H1 (cell line): ENCODE data around the gene ARHGEF25. TPM values are rescaled to one million over a fixed set of nuclear protein-coding genes. Genes with fewer than 3 reads are reported as not detected.

Experiments used
- CTCF ChIA-PET: fragments of 300-600 bp; sonication (Branson Sonifier 250); formaldehyde crosslinking; loops from one replicate; lab custom pipeline; 2021; ENCODE audit not compliant: partially characterized antibody; lab: Charles Lee
- POLR2A ChIA-PET: fragments of 300-600 bp; sonication (Branson Sonifier 250); formaldehyde crosslinking; loops from one replicate; lab custom pipeline; 2021; ENCODE audit warnings: inconsistent platforms; ENCODE audit not compliant: partially characterized antibody; lab: Charles Lee
- DNase-seq, 2 experiments: peaks; one replicate each; pipeline versions ENCODE4 v3.0.0 to v3.0.0-alpha.2; 2010 to 2022; ENCODE audit warnings: low spot score in 2 of 2, low read depth in 1 of 2, mixed read lengths in 1 of 2
- FAIRE-seq: peaks from 2 replicates; lab custom pipeline; 2011; peaks lifted over from hg19 to GRCh38; lab: Jason Lieb, UNC
- H2AFZ ChIP-seq: 2 replicates; pipeline ENCODE4 v1.8.1; 2012; ENCODE audit warnings: low read length, inconsistent platforms
- H2AK5ac ChIP-seq: 2 replicates; pipeline ENCODE4 v1.6.1; 2013; ENCODE audit warnings: low read depth, low read length
- H2BK120ac ChIP-seq: replicated peaks from 2 replicates; pipeline ENCODE3; 2013; ENCODE audit warnings: low read depth, low read length, inconsistent platforms
- H2BK12ac ChIP-seq: 2 replicates; pipeline ENCODE4 v1.6.1; 2013; ENCODE audit warnings: low read depth, low read length
- H2BK15ac ChIP-seq: 2 replicates; pipeline ENCODE4 v1.6.1; 2013; ENCODE audit warnings: low read length
- H2BK20ac ChIP-seq: 2 replicates; pipeline ENCODE4 v1.6.1; 2013; ENCODE audit warnings: low read length
- H2BK5ac ChIP-seq: 2 replicates; pipeline ENCODE4 v1.6.1; 2013; ENCODE audit warnings: low read depth, low read length
- H3K14ac ChIP-seq: 2 replicates; pipeline ENCODE4 v1.6.1; 2013; ENCODE audit warnings: inconsistent platforms; ENCODE audit not compliant: insufficient read length
- H3K18ac ChIP-seq: 2 replicates; pipeline ENCODE4 v1.6.1; 2013; ENCODE audit warnings: low read length; ENCODE audit errors: extremely low read depth
- H3K23ac ChIP-seq: 2 replicates; pipeline ENCODE4 v1.6.1; 2013; ENCODE audit warnings: inconsistent platforms; ENCODE audit not compliant: insufficient read length
- H3K23me2 ChIP-seq: 2 replicates; pipeline ENCODE4 v1.6.1; 2013; ENCODE audit warnings: low read depth, low read length
- H3K27ac ChIP-seq: 2 replicates; pipeline ENCODE4 v1.6.1; 2011; ENCODE audit warnings: low read depth, low read length, inconsistent platforms
- H3K27me3 ChIP-seq, 4 experiments: replicated peaks in 1 of 4; 1 replicate in 1 of 4; 2 replicates in 3 of 4; pipeline versions ENCODE4 v1.6.1 to v1.8.1; 2011 to 2013; ENCODE audit warnings: low read length in 3 of 4, mild to moderate bottlenecking in 3 of 4, inconsistent platforms in 2 of 4, mixed read lengths in 2 of 4, moderate library complexity in 1 of 4; ENCODE audit not compliant: control insufficient read depth in 3 of 4, insufficient read depth in 3 of 4; ENCODE audit errors: extremely low read depth in 1 of 4
- H3K36me3 ChIP-seq, 4 experiments: 2 replicates each; pipeline versions ENCODE4 v1.6.1 to v1.8.1; 2011 to 2013; ENCODE audit warnings: mild to moderate bottlenecking in 4 of 4, low read length in 3 of 4, moderate library complexity in 2 of 4, control low read depth in 1 of 4, inconsistent platforms in 1 of 4; ENCODE audit not compliant: insufficient read depth in 4 of 4, control insufficient read depth in 2 of 4
- H3K4ac ChIP-seq: replicated peaks from 2 replicates; pipeline ENCODE3; 2013; ENCODE audit warnings: low read length, low read depth, mixed read lengths, inconsistent platforms; ENCODE audit not compliant: insufficient read length
- H3K4me1 ChIP-seq, 4 experiments: replicated peaks in 1 of 4; 1 replicate in 1 of 4; 2 replicates in 3 of 4; pipeline versions ENCODE4 v1.6.1 to v1.8.1; 2011 to 2013; ENCODE audit warnings: low read length in 3 of 4, inconsistent platforms in 2 of 4, mixed read lengths in 1 of 4; ENCODE audit not compliant: insufficient read depth in 4 of 4, control insufficient read depth in 3 of 4
- H3K4me2 ChIP-seq, 2 experiments: 2 replicates each; pipeline versions ENCODE4 v1.6.1 to v1.8.1; 2011 to 2013; ENCODE audit warnings: low read depth in 2 of 2, low read length in 2 of 2, control low read depth in 1 of 2, inconsistent platforms in 1 of 2, mild to moderate bottlenecking in 1 of 2; ENCODE audit not compliant: insufficient read depth in 1 of 2
- H3K4me3 ChIP-seq, 4 experiments: fragments of 200-600, 300-600 bp in 1 of 4; sonication (generic), shearing (Covaris generic), sonication (Bioruptor Twin) in 1 of 4; 2 replicates each; pipeline versions ENCODE4 v1.5.1 to v1.8.1; 2011 to 2016; ENCODE audit warnings: low read length in 4 of 4, low read depth in 3 of 4, control low read depth in 2 of 4, inconsistent platforms in 2 of 4, mild to moderate bottlenecking in 2 of 4, mixed read lengths in 1 of 4, moderate library complexity in 1 of 4; ENCODE audit not compliant: insufficient read depth in 2 of 4; ENCODE audit errors: extremely low read depth in 1 of 4
- H3K56ac ChIP-seq: replicated peaks from 2 replicates; pipeline ENCODE3; 2013; ENCODE audit warnings: low read depth, mild to moderate bottlenecking, mixed read lengths, low read length, inconsistent platforms; ENCODE audit not compliant: insufficient read length
- H3K79me1 ChIP-seq: 2 replicates; pipeline ENCODE4 v1.6.1; 2013; ENCODE audit warnings: low read depth, low read length, control low read depth
- H3K79me2 ChIP-seq, 2 experiments: 2 replicates each; pipeline versions ENCODE4 v1.6.1 to v1.8.1; 2012 to 2013; ENCODE audit warnings: low read length in 2 of 2, mild to moderate bottlenecking in 2 of 2, inconsistent platforms in 1 of 2; ENCODE audit not compliant: insufficient read depth in 2 of 2, control insufficient read depth in 1 of 2
- H3K9ac ChIP-seq, 4 experiments: replicated peaks in 1 of 4; 1 replicate in 1 of 4; 2 replicates in 3 of 4; pipeline versions ENCODE4 v1.6.1 to v1.8.1; 2011 to 2013; ENCODE audit warnings: low read depth in 3 of 4, low read length in 3 of 4, control low read depth in 2 of 4, mild to moderate bottlenecking in 2 of 4, moderate library complexity in 2 of 4, inconsistent platforms in 1 of 4; ENCODE audit errors: extremely low read depth in 1 of 4
- H3K9me3 ChIP-seq, 2 experiments: 2 replicates each; pipeline versions ENCODE4 v1.6.1 to v1.8.1; 2012 to 2013; ENCODE audit warnings: mild to moderate bottlenecking in 2 of 2, moderate library complexity in 2 of 2, control low read depth in 1 of 2, inconsistent platforms in 1 of 2, low read depth in 1 of 2, low read length in 1 of 2, mixed read lengths in 1 of 2; ENCODE audit not compliant: insufficient read depth in 2 of 2
- H4K20me1 ChIP-seq, 2 experiments: replicated peaks in 1 of 2; 2 replicates each; pipeline versions ENCODE3 to v1.8.1; 2011 to 2013; ENCODE audit warnings: inconsistent platforms in 2 of 2, low read length in 2 of 2, mild to moderate bottlenecking in 1 of 2; ENCODE audit not compliant: insufficient read depth in 2 of 2, control insufficient read depth in 1 of 2
- H4K5ac ChIP-seq: 2 replicates; pipeline ENCODE4 v1.6.1; 2013; ENCODE audit warnings: low read length, low read depth, mixed read lengths, inconsistent platforms; ENCODE audit not compliant: insufficient read length
- H4K8ac ChIP-seq: 2 replicates; pipeline ENCODE4 v1.8.0; 2013; ENCODE audit warnings: mild to moderate bottlenecking, moderate library complexity, low read length, inconsistent platforms; ENCODE audit not compliant: insufficient read depth; ENCODE audit errors: extremely low read depth
- H4K91ac ChIP-seq: replicated peaks from 2 replicates; pipeline ENCODE3; 2013; ENCODE audit warnings: low read length, mixed read lengths, inconsistent platforms; ENCODE audit not compliant: insufficient read length
- CBX5 ChIP-seq: fragments of 300-800, 300-1000 bp; sonication (generic); IDR thresholded peaks from 2 replicates; pipeline ENCODE4 v1.7.1; 2016; ENCODE audit warnings: antibody characterized with exemption, low read length, low read depth
- CREB1 ChIP-seq: IDR thresholded peaks from 2 replicates; pipeline ENCODE4 v1.6.1; 2012; ENCODE audit warnings: inconsistent platforms
- HDAC6 ChIP-seq: IDR thresholded peaks from one replicate; pipeline ENCODE4 v1.7.1; 2012; ENCODE audit warnings: low read depth, mild to moderate bottlenecking, inconsistent platforms, low read length, moderate library complexity
- KDM4A ChIP-seq: IDR thresholded peaks from one replicate; pipeline ENCODE4 v1.7.1; 2012; ENCODE audit warnings: low read depth, mild to moderate bottlenecking, moderate library complexity, low read length, inconsistent platforms; ENCODE audit not compliant: severe bottlenecking
- MAX ChIP-seq: IDR thresholded peaks from 2 replicates; pipeline ENCODE4 v1.6.1; 2012; ENCODE audit warnings: inconsistent platforms
- SIRT6 ChIP-seq: IDR thresholded peaks from one replicate; pipeline ENCODE4 v1.7.1; 2012; ENCODE audit warnings: low read length, inconsistent platforms
- SRF ChIP-seq: IDR thresholded peaks from 2 replicates; pipeline ENCODE4 v1.6.1; 2011; ENCODE audit warnings: mild to moderate bottlenecking, low read depth, low read length, moderate library complexity
- SUZ12 ChIP-seq: fragments of 200-600 bp; sonication (generic); IDR thresholded peaks from 2 replicates; pipeline ENCODE4 v1.6.1; 2012; ENCODE audit warnings: mild to moderate bottlenecking, inconsistent platforms, low read length, moderate library complexity, mixed read lengths
- TBP ChIP-seq: IDR thresholded peaks from 2 replicates; pipeline ENCODE4 v1.6.1; 2011; ENCODE audit warnings: low read depth, low read length, improper control_type of control experiment
- USF2 ChIP-seq: IDR thresholded peaks from 2 replicates; pipeline ENCODE4 v1.6.1; 2011; ENCODE audit warnings: low read length, improper control_type of control experiment
- ZNF274 ChIP-seq: IDR thresholded peaks from 2 replicates; pipeline ENCODE4 v1.7.0; 2012; ENCODE audit warnings: low read length, borderline replicate concordance; ENCODE audit errors: extremely low read depth
- WGBS, 2 experiments: shearing (Covaris generic) in 1 of 2; methylation state at CpG; one replicate each; pipeline versions ENCODE4 v1.1.6 to v1.1.7; 2013 to 2015; ENCODE audit warnings: low lambda C conversion rate in 2 of 2, mixed read lengths in 2 of 2, inconsistent platforms in 1 of 2, low coverage in 1 of 2, missing lambda C conversion rate in 1 of 2; ENCODE audit not compliant: insufficient replicate concordance in 2 of 2, insufficient coverage in 1 of 2, insufficient read length in 1 of 2; ENCODE audit errors: extremely low coverage in 1 of 2, missing lambda C conversion rate in 1 of 2; 5-methylcytosine and 5-hydroxymethylcytosine counted together
- polyA plus RNA-seq, 7 experiments: library from polyadenylated mRNA; depleted of rRNA in 3 of 7; stranded (reverse) in 5 of 7; unstranded in 2 of 7; fragments of >200 nt in 5 of 7; fragments of 200-250 nt in 2 of 7; gene quantifications; 1 replicate in 5 of 7; 2 replicates in 1 of 7; 4 replicates in 1 of 7; pipeline versions ENCODE4 v1.2.1 to v1.2.3, GENCODE V29; 2011 to 2013; ENCODE audit warnings: missing spikeins in 2 of 7, mixed read lengths in 2 of 7
- total RNA-seq: library from RNA; stranded (reverse); fragmentation: NEBNext Ultra II Directional; extraction: Animal tissue kit (Norgen Biotek cat#: 25700); gene quantifications from 2 replicates; pipeline ENCODE4 v1.2.1, GENCODE V29; 2021

The ARHGEF25 gene
- total and polyA plus RNA-seq, 2 of the 8 experiments (the other 6 are each of a cell fraction or from before 2014, with no cell fraction given), result 5.9 to 8.8 TPM

GRCh38 chr12:57607958-57608663 is 3.1 kb upstream of the ARHGEF25 start:
- Histone ChIP-seq H2AFZ (no peak overlapping the region), H3K4me2 (peak overlapping the region in 1 of 2 experiments; percentile 97; a peak in 1 of 4 replicates), H3K79me1 (no peaks in the 10 kb centered on the region; the same call in 1 of the 2 replicates), H3K23ac (no peak overlapping the region), H2BK120ac (no peak overlapping the region), H3K4me3 (no peak overlapping the region), H4K91ac (no peak overlapping the region), H3K36me3 (peaks cover 0 to 5% (median 3%) of the 10 kb centered on the region in 4 experiments; a peak in 3 of 8 replicates), H3K79me2 (peaks cover 0 to 10% of the 10 kb centered on the region in 2 experiments; a peak in 1 of 4 replicates), H3K4ac (no peak overlapping the region), H2BK12ac (peak overlapping the region; percentile 35; the same call in 1 of the 2 replicates), H3K27me3 (peaks cover 2 to 31% (median 20%) of the 10 kb centered on the region in 4 experiments), H3K9ac (no peak overlapping the region), H3K4me1 (peaks cover 7 to 17% (median 12%) of the 10 kb centered on the region in 4 experiments), H4K8ac (no peak overlapping the region), H3K56ac (no peak overlapping the region), H2BK5ac (no peak overlapping the region), H4K20me1 (no peaks in the 10 kb centered on the region), H3K23me2 (peaks cover 30% of the 10 kb centered on the region), H2BK20ac (no peak overlapping the region), H3K14ac (no peak overlapping the region), H3K9me3 (no peaks in the 10 kb centered on the region), H3K27ac (no peak overlapping the region), H2BK15ac (no peak overlapping the region), H2AK5ac (no peak overlapping the region), H3K18ac (no peak overlapping the region), H4K5ac (no peak overlapping the region)
- DNase-seq (no peak), FAIRE-seq (no peak)
- WGBS, 2 experiments, result 84% methylated on average over 12 of the region's 12 CpGs; no CpG with 5 or more reads in 1 of the 2 experiments
- ChIA-PET CTCF (interaction anchor here (0.7 to 12.5 kb wide), 14 partner anchors 8 to 348 kb away, joined by 3 to 124 read pairs (median 6); partner anchors contain the start of genes B4GALNT1, OS9 and PIP4K2C), POLR2A (interaction anchor here (0.8 to 7.7 kb wide), 14 partner anchors 8 to 147 kb away, joined by 3 to 60 read pairs (median 4); partner anchors contain the start of genes AGAP2 and PIP4K2C)
- TF ChIP-seq CBX5 (no peak), ZNF274 (no peak), CREB1 (no peak), TBP (no peak), HDAC6 (no peak), MAX (no peak), SIRT6 (no peak), KDM4A (no peak), USF2 (no peak), SRF (no peak), SUZ12 (no peak)
